ENCODE results near the gene MGAT3.
"Not testable (repeated sequence)": the region's sequence is repeated elsewhere in the genome, so short reads cannot be mapped to it uniquely, and the experiment has no call there.

MGAT3 gene

DNA sequence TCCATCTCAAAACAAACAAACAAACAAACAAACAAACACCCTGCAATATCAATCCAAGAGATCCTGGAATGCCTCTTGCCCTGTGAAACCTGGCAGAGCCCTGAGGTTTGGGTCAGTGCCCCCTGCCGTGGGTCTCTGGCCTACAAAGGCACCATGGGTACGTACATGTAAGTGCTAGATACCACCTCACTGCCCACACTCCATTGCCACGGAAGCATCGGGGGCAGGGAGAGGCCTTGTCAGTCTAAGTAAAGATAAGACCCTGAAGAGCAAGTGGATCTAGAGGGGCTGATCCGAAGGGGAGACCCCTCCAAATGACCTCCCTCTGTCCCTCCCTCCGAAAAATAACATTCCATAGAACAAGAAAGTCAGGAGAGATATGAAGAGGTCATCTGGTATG lies 43.3 kb downstream of the MGAT3 start:
- DNase-seq (ENCODE audit: extremely low read depth, low read depth), result no peak
- TF ChIP-seq, protein P1, sequence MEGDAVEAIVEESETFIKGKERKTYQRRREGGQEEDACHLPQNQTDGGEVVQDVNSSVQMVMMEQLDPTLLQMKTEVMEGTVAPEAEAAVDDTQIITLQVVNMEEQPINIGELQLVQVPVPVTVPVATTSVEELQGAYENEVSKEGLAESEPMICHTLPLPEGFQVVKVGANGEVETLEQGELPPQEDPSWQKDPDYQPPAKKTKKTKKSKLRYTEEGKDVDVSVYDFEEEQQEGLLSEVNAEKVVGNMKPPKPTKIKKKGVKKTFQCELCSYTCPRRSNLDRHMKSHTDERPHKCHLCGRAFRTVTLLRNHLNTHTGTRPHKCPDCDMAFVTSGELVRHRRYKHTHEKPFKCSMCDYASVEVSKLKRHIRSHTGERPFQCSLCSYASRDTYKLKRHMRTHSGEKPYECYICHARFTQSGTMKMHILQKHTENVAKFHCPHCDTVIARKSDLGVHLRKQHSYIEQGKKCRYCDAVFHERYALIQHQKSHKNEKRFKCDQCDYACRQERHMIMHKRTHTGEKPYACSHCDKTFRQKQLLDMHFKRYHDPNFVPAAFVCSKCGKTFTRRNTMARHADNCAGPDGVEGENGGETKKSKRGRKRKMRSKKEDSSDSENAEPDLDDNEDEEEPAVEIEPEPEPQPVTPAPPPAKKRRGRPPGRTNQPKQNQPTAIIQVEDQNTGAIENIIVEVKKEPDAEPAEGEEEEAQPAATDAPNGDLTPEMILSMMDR (IDR thresholded peaks at IDR 0.05; ENCODE audit: low read depth, low read length, missing control alignments), result no peak
- no peak overlapping the region for H3K4me3 ChIP-seq (replicated peaks; ENCODE audit: low read depth, low read length)

DNA sequence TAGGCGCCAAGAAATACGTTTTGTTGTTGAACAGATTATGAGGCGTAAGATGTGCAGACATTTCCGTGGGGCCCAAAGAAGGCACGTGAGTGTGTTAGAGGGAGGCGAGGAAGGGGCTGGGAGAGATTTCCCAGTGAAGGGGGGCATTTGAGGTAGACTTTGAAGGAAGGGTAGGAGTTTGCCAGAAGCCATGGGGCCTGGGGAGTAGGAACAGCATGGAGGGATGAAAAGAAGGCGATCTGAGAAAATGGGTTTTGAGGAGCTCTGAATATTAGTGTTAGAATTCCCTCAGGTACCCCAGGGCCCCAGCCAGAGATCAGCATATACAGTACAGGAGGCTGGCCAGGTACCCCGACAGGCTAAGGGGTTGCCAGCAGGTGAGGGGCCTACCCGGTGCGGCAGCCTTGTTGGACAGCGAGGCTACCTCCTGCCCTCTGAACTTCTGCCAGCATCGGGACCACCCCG lies 44.9 kb downstream of the MGAT3 start:
- TF ChIP-seq, protein P1 (IDR thresholded peaks at IDR 0.05; ENCODE audit: low read depth, low read length, missing control alignments), result no peak
- no peak for DNase-seq (ENCODE audit: extremely low read depth, low read depth)

DNA sequence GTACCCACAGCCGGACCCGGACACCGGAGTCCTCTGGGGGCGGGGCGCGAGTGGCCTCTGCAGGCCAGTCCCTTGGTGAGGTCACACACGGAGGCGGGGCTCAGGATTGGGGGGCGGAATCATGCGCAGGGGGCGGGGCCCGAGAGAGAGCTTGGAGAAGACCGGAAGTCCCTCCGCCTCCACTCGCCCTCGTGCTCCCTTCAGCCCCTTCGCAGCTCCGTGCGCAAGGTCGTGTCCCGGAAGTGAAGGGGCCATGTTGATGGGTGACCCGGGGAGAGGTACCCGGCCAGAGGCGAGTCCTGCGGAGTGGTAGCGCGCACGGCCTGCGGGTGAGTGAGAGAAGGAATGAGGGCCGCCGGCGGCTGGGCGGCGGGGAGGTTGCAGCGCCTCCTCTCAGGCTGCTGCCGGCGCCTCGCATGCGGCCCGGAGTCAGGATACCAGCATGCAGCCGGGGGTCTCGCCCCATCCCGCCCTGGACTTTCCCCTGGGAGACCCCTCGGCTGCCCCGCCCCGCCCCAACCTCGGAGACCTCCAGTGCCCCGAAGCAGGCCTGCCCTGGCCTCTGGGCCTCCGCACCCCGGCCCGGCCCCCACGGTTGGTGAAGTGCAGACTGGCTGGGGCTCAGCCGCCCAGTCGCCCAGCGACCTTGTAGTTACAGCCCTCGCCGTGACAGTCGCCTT lies 45.4 kb downstream of the MGAT3 start, which contains the start of gene MIEF1:
Gene MIEF1, plus strand, starts transcription at position 182 of the 680 bp plus-strand sequence. CDS start 9,005 bp downstream, outside the sequence.
- peak within 1 kb of the TSS; percentile 99 for H3K4me3 ChIP-seq (replicated peaks; ENCODE audit: low read depth, low read length)
- TF ChIP-seq, protein P1 (IDR thresholded peaks at IDR 0.05; ENCODE audit: low read depth, low read length, missing control alignments), result no peak
- DNase-seq (ENCODE audit: extremely low read depth, low read depth), result peak; percentile 87

More for the DNA sequence above, 44.9 kb downstream of the MGAT3 start:
- H3K4me3 ChIP-seq (replicated peaks; ENCODE audit: low read depth, low read length), result peak overlapping the region; percentile 99

DNA sequence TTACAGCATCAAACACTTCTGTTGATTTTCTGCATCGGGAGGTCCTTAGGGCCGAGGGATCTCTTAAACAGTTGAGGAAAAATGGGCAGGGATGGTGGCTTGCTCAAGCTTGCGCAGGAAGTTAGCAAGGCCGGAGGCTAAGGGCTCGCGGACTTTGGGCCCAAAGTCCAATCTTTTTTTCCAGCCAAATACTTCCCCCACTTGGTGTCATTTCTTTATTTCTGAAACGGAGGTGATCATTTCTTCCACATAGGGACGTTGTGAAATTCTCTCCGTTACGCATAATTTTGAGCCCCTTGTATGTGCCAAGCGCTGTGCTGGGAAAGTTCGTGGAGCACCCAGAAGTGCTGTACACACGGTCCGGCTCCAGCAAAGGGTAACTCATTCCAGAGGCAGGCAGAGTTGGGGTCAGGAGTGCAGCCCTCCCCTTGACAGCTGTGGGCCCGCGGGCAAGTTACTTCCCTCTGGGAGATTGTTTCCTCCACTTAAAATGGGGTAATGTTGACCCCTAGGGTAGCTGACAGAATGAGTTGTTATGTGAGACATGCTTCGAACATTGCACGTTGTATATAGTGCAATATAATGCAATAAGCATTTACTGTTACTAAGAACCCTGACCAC lies 46.1 kb downstream of the MGAT3 start:
- DNase-seq (ENCODE audit: extremely low read depth, low read depth), result no peak
- TF ChIP-seq, protein P1 (IDR thresholded peaks at IDR 0.05; ENCODE audit: low read depth, low read length, missing control alignments), result no peak
- peak overlapping the region; percentile 99 for H3K4me3 ChIP-seq (replicated peaks; ENCODE audit: low read depth, low read length)

DNA sequence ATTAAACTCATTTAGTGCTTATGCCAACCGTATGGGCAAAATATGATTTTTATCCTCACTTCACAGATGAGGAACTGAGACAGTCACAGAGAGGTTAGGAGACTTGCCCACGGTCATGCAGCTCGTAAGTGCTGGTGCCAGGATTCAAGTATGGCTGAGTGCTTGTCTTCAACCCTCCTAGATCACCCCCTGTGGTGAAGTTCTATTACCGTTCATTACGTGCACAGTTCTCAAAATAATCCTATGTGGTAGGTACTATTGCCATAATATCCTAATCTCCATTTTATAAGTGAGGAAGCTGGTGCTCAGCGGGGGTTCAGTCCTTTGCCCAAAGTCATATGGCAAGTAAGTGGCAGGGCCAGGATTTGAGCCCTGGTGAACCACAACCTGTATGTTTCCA lies 46.8 kb downstream of the MGAT3 start:
- TF ChIP-seq, protein P1 (IDR thresholded peaks at IDR 0.05; ENCODE audit: low read depth, low read length, missing control alignments), result no peak
- DNase-seq (ENCODE audit: extremely low read depth, low read depth), result no peak
- peak overlapping the region; percentile 99 for H3K4me3 ChIP-seq (replicated peaks; ENCODE audit: low read depth, low read length)

DNA sequence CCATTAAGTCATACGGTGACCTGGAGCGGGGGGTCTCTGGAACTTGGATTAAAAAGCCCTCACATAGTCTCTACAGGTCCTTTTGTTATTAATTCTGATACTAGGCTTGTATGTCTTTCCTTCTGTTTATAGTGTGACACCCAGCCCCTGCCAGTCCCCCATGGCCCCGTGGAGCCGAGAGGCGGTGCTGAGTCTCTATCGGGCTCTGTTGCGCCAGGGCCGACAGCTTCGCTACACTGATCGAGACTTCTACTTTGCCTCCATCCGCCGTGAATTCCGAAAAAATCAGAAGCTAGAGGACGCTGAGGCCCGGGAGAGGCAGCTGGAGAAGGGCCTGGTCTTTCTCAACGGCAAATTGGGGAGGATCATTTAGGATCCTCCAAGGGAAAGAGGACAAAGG lies 47.3 kb downstream of the MGAT3 start:
- no peak for DNase-seq (ENCODE audit: extremely low read depth, low read depth)
- H3K4me3 ChIP-seq (replicated peaks; ENCODE audit: low read depth, low read length), result peak overlapping the region; percentile 99
- TF ChIP-seq, protein P1 (IDR thresholded peaks at IDR 0.05; ENCODE audit: low read depth, low read length, missing control alignments), result no peak

DNA sequence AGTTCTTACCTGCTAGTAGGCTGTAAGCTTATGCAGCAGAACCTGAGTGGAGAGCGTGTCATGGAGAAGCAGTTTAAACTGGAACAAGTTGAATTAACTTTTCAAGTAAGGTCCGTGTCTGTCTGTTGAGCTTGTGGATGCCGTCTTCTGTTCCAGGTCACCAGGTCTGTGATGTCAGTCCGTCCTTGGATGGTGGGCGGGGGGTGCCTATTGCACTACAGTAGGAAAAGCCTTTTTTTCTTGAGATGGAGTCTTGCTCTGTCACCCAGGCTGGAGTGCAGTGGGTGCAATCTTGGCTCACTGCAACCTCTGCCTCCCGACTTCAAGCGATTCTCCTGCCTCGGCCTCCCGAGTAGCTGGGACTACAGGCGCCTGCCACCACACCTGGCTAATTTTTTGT lies 50.2 kb downstream of the MGAT3 start:
- DNase-seq (ENCODE audit: extremely low read depth, low read depth); H3K4me3 ChIP-seq (replicated peaks; ENCODE audit: low read depth, low read length): not testable (repeated sequence)

Data from HFF-Myc (cell line).